ENCODE data around the gene ADGRG6. TPM values are rescaled to one million over a fixed set of nuclear protein-coding genes. Genes with fewer than 3 reads are reported as not detected.

Gene ADGRG6
- total and polyA plus RNA-seq, 2 of the 8 experiments (the other 6 are each of a cell fraction or from before 2014, with no cell fraction given): 1.1 to 6.2 TPM

- Histone ChIP-seq H4K91ac (replicated peaks; ENCODE audit: insufficient read length, low read length) (no peak overlapping the region), H4K8ac (ENCODE audit: extremely low read depth, insufficient read depth, low read length) (no peak overlapping the region), H4K20me1 (replicated peaks in 1 of 2; ENCODE audit: control insufficient read depth in 1 of 2, insufficient read depth in 2 of 2, low read length in 2 of 2) (no peaks in the 10 kb centered on the region), H3K27ac (ENCODE audit: low read depth, low read length) (no peak overlapping the region), H3K14ac (ENCODE audit: insufficient read length) (no peak overlapping the region), H3K9ac (replicated peaks in 1 of 4; ENCODE audit: extremely low read depth in 1 of 4, low read depth in 3 of 4, low read length in 3 of 4) (no peak overlapping the region), H3K23ac (ENCODE audit: insufficient read length) (no peak overlapping the region), H3K4me1 (replicated peaks in 1 of 4; ENCODE audit: control insufficient read depth in 3 of 4, insufficient read depth in 4 of 4, low read length in 3 of 4) (no peaks in the 10 kb centered on the region), H2AK5ac (ENCODE audit: low read depth, low read length) (no peak overlapping the region), H2BK12ac (ENCODE audit: low read depth, low read length) (no peak overlapping the region), H3K56ac (replicated peaks; ENCODE audit: insufficient read length, low read depth, low read length) (no peak overlapping the region), H3K4me2 (ENCODE audit: insufficient read depth in 1 of 2, low read depth in 2 of 2, low read length in 2 of 2) (no peak overlapping the region), H4K5ac (ENCODE audit: insufficient read length, low read depth, low read length) (no peak overlapping the region), H3K23me2 (ENCODE audit: low read depth, low read length) (no peaks in the 10 kb centered on the region), H2BK120ac (replicated peaks; ENCODE audit: low read depth, low read length) (no peak overlapping the region), H3K9me3 (ENCODE audit: insufficient read depth in 2 of 2, low read depth in 1 of 2, low read length in 1 of 2) (no peaks in the 10 kb centered on the region), H3K36me3 (ENCODE audit: control insufficient read depth in 2 of 4, insufficient read depth in 4 of 4, low read length in 3 of 4) (no peaks in the 10 kb centered on the region), H3K27me3 (replicated peaks in 1 of 4; ENCODE audit: control insufficient read depth in 3 of 4, extremely low read depth in 1 of 4, insufficient read depth in 3 of 4, low read length in 3 of 4) (no peaks in the 10 kb centered on the region), H2BK20ac (ENCODE audit: low read length) (no peak overlapping the region), H3K79me1 (ENCODE audit: low read depth, low read length) (no peaks in the 10 kb centered on the region), H3K4me3 (ENCODE audit: extremely low read depth in 1 of 4, insufficient read depth in 2 of 4, low read depth in 3 of 4, low read length in 4 of 4) (no peak overlapping the region), H2BK5ac (ENCODE audit: low read depth, low read length) (no peak overlapping the region), H2AFZ (ENCODE audit: low read length) (0 out of 2 replicates have a peak overlapping the region, but pooled peaks have one; percentile 85), H3K79me2 (ENCODE audit: control insufficient read depth in 1 of 2, insufficient read depth in 2 of 2, low read length in 2 of 2) (no peaks in the 10 kb centered on the region), H3K4ac (replicated peaks; ENCODE audit: insufficient read length, low read depth, low read length) (no peak overlapping the region), H2BK15ac (ENCODE audit: low read length) (no peak overlapping the region), H3K18ac (ENCODE audit: extremely low read depth, low read length) (no peak overlapping the region)
- POLR2A ChIA-PET (ENCODE audit: partially characterized antibody): interaction anchor here (2.1 kb wide), 1 partner anchor 11 kb away, joined by 4 read pairs; no protein-coding TSS in a partner anchor
- CTCF ChIA-PET (ENCODE audit: partially characterized antibody): interaction anchor here (0.6 to 1.7 kb wide), 4 partner anchors 9 to 153 kb away, joined by 3 to 8 read pairs (median 5); no protein-coding TSS in a partner anchor
- DNase-seq (ENCODE audit: low read depth in 1 of 2, low spot score in 2 of 2) (no peak), FAIRE-seq (no peak)
- TF ChIP-seq HDAC6 (IDR thresholded peaks at IDR 0.05; ENCODE audit: low read depth, low read length) (no peak), CHD2 (IDR thresholded peaks at IDR 0.05; ENCODE audit: low read length) (no peak), EP300 (IDR thresholded peaks at IDR 0.05; ENCODE audit: borderline replicate concordance in 1 of 2, low read depth in 2 of 2, low read length in 2 of 2) (no peak)
- 79% methylated on average over 6 of the region's 6 CpGs; no CpG with 5 or more reads in 1 of the 2 experiments for WGBS, 2 experiments (ENCODE audit: extremely low coverage in 1 of 2, insufficient coverage in 1 of 2, insufficient read length in 1 of 2, insufficient replicate concordance in 2 of 2, low coverage in 1 of 2, low lambda C conversion rate in 2 of 2, missing lambda C conversion rate in 1 of 2)
These were observed 12.1 kb upstream of the ADGRG6 start for GRCh38 chr6:142289687-142290086.

All from H1 (cell line).